Glomerular visceral epithelial cell (primary cell): ENCODE measurements around the gene ALK.

Source experiments
- DNase-seq: peaks from one replicate; pipeline ENCODE4 v3.0.0-alpha.2; 2016; ENCODE audit errors: extremely low spot score

Gene ALK

DNA sequence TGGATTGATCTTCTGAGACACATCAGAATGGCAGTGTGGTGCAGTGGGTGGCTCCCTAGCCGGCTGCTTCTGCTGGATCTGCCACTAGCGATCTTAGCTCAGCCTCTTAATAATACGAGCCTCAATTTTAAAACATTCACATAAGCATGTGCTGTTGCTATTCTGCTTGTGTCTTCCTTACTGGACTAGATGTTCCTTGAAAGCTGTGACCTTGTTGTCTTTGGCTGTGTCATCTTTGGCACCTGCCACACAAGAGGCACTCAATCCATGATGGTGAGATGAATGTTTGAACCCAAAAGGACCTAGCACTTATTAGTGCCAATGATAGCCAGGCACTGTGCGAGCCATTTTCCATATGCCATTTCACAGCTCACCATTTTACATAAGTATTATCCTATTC lies 393.0 kb downstream of the ALK start:
- no peak for DNase-seq

- DNase-seq, result no peak
Observed at GRCh38 chr2:29527947-29528346, 393.4 kb downstream of the ALK start.

- no peak for DNase-seq
Observed at GRCh38 chr2:29526587-29527586, 394.5 kb downstream of the ALK start.

GRCh38 chr2:29525921-29526320 lies 395.5 kb downstream of the ALK start:
- no peak for DNase-seq

- DNase-seq, result no peak
Observed at GRCh38 chr2:29524652-29525051, 396.7 kb downstream of the ALK start.

DNA sequence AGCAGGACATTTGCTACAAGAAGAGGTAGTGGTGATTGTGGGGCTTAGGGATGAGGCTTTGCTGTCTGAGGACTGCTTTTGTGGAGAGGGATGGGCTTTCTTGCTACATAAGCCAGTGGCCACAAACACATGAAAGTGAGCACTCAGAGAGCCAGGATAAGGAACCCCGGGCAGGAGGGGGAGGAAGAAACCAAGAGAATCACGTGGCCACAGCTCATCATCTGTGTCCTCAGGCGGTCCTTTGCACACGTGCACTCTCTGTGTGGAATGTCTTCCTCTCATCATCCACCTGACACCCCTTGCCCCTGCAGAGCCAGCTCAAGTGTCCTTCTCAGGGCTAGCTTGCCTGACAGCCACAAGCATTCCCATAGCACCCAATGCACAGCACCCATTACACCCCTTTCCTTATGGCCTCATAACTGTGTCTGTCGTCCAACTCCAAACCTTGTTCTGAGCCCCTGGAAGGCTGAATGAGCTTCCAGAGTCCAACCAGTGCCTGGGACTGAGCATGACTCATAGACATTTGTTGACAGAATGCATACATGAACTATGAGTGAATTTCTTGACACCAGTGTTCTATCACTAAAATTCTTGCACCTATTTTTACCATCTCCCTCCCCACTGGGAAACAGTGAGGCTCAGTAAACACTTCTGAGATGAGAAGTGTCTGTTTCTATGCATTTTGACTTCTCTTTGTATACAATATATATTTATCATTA lies 398.3 kb downstream of the ALK start:
- no peak for DNase-seq

DNA sequence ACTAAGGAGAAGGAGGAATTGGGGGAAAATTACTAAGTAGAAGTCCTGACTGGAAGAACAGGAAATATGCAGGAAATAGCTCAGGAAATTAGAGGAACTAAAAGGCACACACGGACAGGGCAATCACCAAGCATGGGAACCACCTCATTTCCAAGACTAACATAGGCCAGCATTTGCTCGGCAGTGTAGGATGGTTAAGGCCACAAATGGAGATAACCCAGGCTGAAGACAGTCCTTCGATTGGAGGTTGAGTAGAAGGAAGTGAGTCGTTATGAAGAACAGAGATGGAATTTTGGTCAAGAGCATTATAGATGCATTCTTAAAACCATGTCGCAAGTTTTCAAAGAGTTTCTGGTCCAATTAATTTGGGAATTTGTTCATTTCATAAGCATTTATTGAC lies 401.4 kb downstream of the ALK start:
- DNase-seq, result no peak

- peak; percentile 38 for DNase-seq
Observed at GRCh38 chr2:29519338-29519925, 402.0 kb downstream of the ALK start.

- no peak for DNase-seq
Observed at GRCh38 chr2:29518646-29519337, 402.6 kb downstream of the ALK start.

DNA sequence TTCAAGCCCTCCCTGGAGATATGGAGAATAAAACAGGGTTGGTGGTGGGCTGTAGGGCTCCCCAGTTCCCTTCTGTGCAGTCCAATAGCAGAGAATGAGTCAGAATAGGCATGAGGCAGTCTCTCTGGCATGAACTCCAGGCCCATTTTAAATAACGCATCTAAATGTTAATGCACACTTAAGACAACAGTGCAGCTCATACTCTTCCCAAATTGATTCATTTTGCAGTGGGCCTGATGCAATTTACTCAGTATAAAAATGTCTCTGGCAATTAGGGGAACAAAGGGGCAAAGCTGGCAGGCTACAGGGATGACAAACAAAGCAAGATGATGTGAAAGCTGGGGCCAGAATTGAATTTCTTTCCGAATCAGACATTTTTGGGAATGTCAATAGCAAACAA lies 403.4 kb downstream of the ALK start:
- no peak for DNase-seq

GRCh38 chr2:29517413-29517812 lies 404.0 kb downstream of the ALK start:
- no peak for DNase-seq

- DNase-seq, result no peak
Observed at GRCh38 chr2:29516767-29517166, 404.6 kb downstream of the ALK start.

DNA sequence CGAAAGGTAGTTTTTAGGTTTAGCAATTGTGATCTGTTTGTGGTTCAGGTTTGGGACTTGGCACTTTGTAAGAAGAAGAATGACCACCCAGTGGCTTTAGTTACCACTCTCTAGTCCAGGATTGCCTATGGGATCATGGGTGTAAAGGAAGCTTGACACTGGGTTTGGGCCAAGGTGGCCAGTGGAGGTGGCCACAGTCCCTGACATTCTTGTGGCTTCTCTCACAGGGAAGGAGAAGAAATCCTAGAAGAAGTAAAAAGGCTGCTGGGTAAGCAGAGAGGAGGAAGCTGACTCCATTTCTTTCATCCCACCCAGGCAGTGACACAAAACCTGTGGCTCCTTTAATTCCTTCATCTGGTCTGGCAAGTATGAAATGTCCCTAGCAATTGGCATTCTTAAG lies 411.5 kb downstream of the ALK start:
- DNase-seq, result no peak

- no peak for DNase-seq
Observed at GRCh38 chr2:29509397-29509796, 412.0 kb downstream of the ALK start.

DNA sequence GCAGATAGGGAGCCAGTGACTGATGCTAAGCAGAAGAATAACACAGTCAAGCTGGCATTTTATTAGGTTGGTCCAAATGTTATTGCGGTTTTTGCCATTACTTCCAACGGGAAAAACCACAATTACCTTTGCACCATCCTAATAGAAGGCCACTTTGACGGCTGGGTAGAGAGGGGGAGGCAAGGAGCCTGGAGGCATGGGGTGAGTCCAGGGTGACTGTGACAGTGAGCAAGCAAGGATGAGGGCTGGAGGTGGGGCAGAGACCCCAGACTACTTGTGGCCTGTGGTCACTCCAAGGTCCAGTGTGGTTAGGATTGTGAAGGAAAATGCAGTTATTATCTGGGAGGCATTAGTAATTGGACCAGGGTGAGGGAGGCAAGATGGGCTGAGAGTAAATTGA lies 416.6 kb downstream of the ALK start:
- no peak for DNase-seq

- DNase-seq, result peak; percentile 3
Observed at GRCh38 chr2:29502460-29502911, 418.9 kb downstream of the ALK start.

DNA sequence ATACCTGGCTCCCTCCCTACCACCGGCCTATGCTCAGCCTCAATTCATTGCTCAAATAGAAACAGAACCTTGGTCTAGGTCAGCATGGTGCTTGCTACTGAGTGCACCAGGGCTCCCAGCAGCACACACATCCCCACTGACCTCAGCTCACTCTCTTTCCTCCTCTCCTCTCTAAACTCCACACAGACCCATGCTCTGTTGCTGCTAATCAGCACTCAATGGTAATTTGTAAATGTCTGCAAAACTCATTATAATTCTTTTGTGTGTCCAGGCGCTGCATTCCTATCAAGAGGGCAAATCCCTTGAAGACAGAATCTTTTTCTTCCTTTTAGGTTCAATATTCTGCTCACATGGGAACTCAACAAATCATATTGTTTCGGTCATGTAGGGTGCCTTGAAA lies 424.0 kb downstream of the ALK start:
- no peak for DNase-seq

DNA sequence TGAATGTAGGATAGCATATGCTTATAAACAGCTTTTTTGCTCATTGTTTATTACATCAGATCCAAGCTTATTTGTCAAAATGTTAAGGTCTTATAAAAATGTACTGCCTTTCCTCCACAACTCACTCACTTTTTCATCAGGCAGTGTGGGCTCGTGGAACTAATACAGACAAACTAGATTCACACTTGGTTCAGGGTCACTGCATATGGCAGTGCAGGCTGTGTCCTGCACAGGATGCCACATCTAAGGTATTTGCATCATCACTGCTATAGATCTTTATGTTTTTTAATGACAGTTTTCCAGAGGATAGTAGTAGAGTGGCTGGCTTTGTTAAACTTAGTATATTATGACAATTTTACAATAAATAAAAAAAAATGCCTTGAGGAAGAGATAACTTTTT lies 425.2 kb downstream of the ALK start:
- no peak for DNase-seq

DNA sequence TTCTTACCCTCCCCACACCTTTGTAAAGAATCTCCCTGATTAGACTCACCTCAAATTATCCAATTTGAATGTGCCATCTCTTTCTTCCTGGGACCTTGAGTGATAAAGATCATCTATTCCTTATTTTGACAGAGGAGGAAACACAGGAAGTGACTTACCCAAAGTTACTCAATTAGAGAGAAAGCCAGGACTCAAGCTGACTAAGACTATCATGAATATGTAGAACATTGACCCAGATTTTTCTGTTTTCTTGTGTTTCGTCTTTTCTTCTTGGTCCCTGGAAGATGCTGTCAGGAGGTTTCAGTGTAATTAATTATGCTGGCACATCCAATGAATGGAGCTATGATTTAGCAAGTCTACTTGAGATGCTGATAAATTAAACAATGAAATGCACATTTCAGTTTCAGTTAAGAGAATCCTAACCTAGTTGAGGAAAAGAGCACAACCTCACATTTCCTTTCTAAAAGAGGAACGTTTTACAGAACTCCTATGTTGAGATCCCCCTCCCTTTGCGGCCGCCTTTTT lies 425.8 kb downstream of the ALK start:
- DNase-seq, result no peak

- no peak for DNase-seq
Observed at GRCh38 chr2:29495068-29495467, 426.3 kb downstream of the ALK start.

- DNase-seq, result no peak
Observed at GRCh38 chr2:29492701-29493100, 428.7 kb downstream of the ALK start.

DNA sequence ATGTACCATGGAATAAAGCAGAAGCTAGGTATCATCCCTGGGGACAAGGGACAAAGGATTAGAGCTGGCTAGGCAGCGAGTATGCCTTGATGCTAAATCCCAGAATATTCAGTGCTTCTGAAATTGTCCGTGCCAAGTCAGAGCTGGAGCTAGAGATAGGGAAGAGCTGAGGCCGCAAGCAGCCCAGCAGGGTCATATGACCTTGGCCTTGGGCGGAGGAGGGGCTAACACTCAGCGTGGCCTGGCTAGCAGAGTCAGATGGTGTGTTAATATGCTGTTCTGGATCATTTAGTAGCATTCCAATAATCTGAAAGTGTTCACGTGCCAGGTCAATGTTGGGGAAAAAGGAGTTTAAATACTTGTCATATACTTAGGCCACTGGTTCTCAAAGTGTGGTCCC lies 431.3 kb downstream of the ALK start:
- DNase-seq, result no peak
